Measurements from ENCODE around the gene SLC27A5. TPM values are rescaled to one million over a fixed set of nuclear protein-coding genes. Genes with fewer than 3 reads are reported as not detected.

The SLC27A5 gene
- total and polyA plus RNA-seq, 2 of the 13 experiments (the other 11 are each of a cell fraction or from before 2014, with no cell fraction given): 30.3 to 40.2 TPM

- TF ChIP-seq ZNF607 (CRISPR knock-in tag; IDR thresholded peaks at IDR 0.05; ENCODE audit: borderline replicate concordance) (peak; percentile 39; the same call in 1 of the 2 replicates), MTF1 (CRISPR knock-in tag; IDR thresholded peaks at IDR 0.05) (no peak), SP2 (CRISPR knock-in tag; IDR thresholded peaks at IDR 0.05) (peak; percentile 81), HNF1B (CRISPR knock-in tag; IDR thresholded peaks at IDR 0.05) (peak; percentile 92), ZC3H13 (CRISPR knock-in tag; IDR thresholded peaks at IDR 0.05) (peak; percentile 83; the same call in 1 of the 2 replicates), ZBTB40 (IDR thresholded peaks at IDR 0.05) (peak; percentile 96), ZBTB40 (CRISPR knock-in tag; IDR thresholded peaks at IDR 0.05) (no peak), ZBTB38 (CRISPR knock-in tag; IDR thresholded peaks at IDR 0.05) (peak; percentile 86; the same call in 1 of the 2 replicates), ZNF761 (CRISPR knock-in tag; conservative IDR thresholded peaks at IDR 0.05) (no peak; the same call in 1 of the 2 replicates), ZNF678 (CRISPR knock-in tag; IDR thresholded peaks at IDR 0.05) (no peak), ZBTB3 (CRISPR knock-in tag; IDR thresholded peaks at IDR 0.05; ENCODE audit: borderline replicate concordance, low read depth) (no peak), KDM3A (CRISPR knock-in tag; IDR thresholded peaks at IDR 0.05; ENCODE audit: low read depth) (peak; percentile 79; the same call in 1 of the 2 replicates), GLI4 (CRISPR knock-in tag; IDR thresholded peaks at IDR 0.05; ENCODE audit: borderline replicate concordance) (no peak), REXO4 (CRISPR knock-in tag; IDR thresholded peaks at IDR 0.05; ENCODE audit: borderline replicate concordance) (no peak), MLXIP (CRISPR knock-in tag; IDR thresholded peaks at IDR 0.05; ENCODE audit: borderline replicate concordance) (no peak)
Observed at GRCh38 chr19:58499021-58499927, 12.5 kb downstream of the SLC27A5 start (continued).

Data from HepG2 (cell line).